HL-60 (cell line): ENCODE results near the gene GADD45A.

Experiments
- DNase-seq, 2 experiments: peaks; one replicate each; pipeline ENCODE4 v3.0.0-alpha.2; 2010 to 2020; ENCODE audit warnings: low read depth in 1 of 2, low spot score in 1 of 2
- H3K27ac ChIP-seq: fragments of 250-450 bp; sonication (Bioruptor Pico); replicated peaks from 2 replicates; pipeline ENCODE4 v1.5.1; 2020; ENCODE audit warnings: mild to moderate bottlenecking, moderate library complexity
- H3K27me3 ChIP-seq: fragments of 250-450 bp; sonication (Bioruptor Pico); 2 replicates; pipeline ENCODE4 v1.5.1; 2021; ENCODE audit warnings: mild to moderate bottlenecking, moderate library complexity; ENCODE audit not compliant: insufficient read depth, poor library complexity, severe bottlenecking
- H3K4me3 ChIP-seq: replicated peaks from 2 replicates; pipeline ENCODE4 v1.5.1; 2011; ENCODE audit warnings: mild to moderate bottlenecking, control low read depth, low read length; ENCODE audit not compliant: insufficient read depth
- GABPA ChIP-seq: IDR thresholded peaks from 2 replicates; pipeline ENCODE4 v1.6.1; 2012; ENCODE audit warnings: low read depth
- POLR2AphosphoS5 ChIP-seq: IDR thresholded peaks from 2 replicates; pipeline ENCODE4 v1.6.1; 2012; ENCODE audit warnings: low read depth
- SPI1 ChIP-seq: IDR thresholded peaks from 2 replicates; pipeline ENCODE4 v1.6.1; 2012; ENCODE audit warnings: low read depth, mild to moderate bottlenecking, borderline replicate concordance
- TF ChIP-seq, protein P1 (sequence below): IDR thresholded peaks from one replicate; pipeline ENCODE4 v1.5.1; 2011; ENCODE audit warnings: low read length, control low read depth, inconsistent platforms; ENCODE audit not compliant: insufficient read depth
- TF ChIP-seq, protein P2 (sequence below): IDR thresholded peaks from 2 replicates; pipeline ENCODE4 v1.6.1; 2012; ENCODE audit warnings: low read depth; ENCODE audit not compliant: insufficient replicate concordance

The GADD45A gene

GRCh38 chr1:67719329-67720196 lies 34.6 kb downstream of the GADD45A start:
- no peak overlapping the region for H3K27ac ChIP-seq
- TF ChIP-seq GABPA = no peak
- no peak for DNase-seq

GRCh38 chr1:67721112-67721511 lies 36.1 kb downstream of the GADD45A start:
- Histone ChIP-seq H3K4me3 (no peak overlapping the region), H3K27me3 (no peaks in the 10 kb centered on the region), H3K27ac (no peak overlapping the region)
- DNase-seq = no peak
- TF ChIP-seq GABPA (no peak), SPI1 (no peak), POLR2AphosphoS5 (no peak)
- TF ChIP-seq, protein P1, sequence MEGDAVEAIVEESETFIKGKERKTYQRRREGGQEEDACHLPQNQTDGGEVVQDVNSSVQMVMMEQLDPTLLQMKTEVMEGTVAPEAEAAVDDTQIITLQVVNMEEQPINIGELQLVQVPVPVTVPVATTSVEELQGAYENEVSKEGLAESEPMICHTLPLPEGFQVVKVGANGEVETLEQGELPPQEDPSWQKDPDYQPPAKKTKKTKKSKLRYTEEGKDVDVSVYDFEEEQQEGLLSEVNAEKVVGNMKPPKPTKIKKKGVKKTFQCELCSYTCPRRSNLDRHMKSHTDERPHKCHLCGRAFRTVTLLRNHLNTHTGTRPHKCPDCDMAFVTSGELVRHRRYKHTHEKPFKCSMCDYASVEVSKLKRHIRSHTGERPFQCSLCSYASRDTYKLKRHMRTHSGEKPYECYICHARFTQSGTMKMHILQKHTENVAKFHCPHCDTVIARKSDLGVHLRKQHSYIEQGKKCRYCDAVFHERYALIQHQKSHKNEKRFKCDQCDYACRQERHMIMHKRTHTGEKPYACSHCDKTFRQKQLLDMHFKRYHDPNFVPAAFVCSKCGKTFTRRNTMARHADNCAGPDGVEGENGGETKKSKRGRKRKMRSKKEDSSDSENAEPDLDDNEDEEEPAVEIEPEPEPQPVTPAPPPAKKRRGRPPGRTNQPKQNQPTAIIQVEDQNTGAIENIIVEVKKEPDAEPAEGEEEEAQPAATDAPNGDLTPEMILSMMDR = no peak
- TF ChIP-seq, protein P2, sequence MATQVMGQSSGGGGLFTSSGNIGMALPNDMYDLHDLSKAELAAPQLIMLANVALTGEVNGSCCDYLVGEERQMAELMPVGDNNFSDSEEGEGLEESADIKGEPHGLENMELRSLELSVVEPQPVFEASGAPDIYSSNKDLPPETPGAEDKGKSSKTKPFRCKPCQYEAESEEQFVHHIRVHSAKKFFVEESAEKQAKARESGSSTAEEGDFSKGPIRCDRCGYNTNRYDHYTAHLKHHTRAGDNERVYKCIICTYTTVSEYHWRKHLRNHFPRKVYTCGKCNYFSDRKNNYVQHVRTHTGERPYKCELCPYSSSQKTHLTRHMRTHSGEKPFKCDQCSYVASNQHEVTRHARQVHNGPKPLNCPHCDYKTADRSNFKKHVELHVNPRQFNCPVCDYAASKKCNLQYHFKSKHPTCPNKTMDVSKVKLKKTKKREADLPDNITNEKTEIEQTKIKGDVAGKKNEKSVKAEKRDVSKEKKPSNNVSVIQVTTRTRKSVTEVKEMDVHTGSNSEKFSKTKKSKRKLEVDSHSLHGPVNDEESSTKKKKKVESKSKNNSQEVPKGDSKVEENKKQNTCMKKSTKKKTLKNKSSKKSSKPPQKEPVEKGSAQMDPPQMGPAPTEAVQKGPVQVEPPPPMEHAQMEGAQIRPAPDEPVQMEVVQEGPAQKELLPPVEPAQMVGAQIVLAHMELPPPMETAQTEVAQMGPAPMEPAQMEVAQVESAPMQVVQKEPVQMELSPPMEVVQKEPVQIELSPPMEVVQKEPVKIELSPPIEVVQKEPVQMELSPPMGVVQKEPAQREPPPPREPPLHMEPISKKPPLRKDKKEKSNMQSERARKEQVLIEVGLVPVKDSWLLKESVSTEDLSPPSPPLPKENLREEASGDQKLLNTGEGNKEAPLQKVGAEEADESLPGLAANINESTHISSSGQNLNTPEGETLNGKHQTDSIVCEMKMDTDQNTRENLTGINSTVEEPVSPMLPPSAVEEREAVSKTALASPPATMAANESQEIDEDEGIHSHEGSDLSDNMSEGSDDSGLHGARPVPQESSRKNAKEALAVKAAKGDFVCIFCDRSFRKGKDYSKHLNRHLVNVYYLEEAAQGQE = no peak

More at GRCh38 chr1:67719329-67720196, 34.6 kb downstream of the GADD45A start:
- no peaks in the 10 kb centered on the region for H3K27me3 ChIP-seq
- H3K4me3 ChIP-seq = no peak overlapping the region

- TF ChIP-seq SPI1 (no peak), GABPA (no peak), POLR2AphosphoS5 (no peak)
- TF ChIP-seq, protein P2 = no peak
- TF ChIP-seq, protein P1 = no peak
- no peak overlapping the region for H3K4me3 ChIP-seq
- no peaks in the 10 kb centered on the region for H3K27me3 ChIP-seq
- DNase-seq = no peak
- no peak overlapping the region for H3K27ac ChIP-seq
Observed at GRCh38 chr1:67721650-67722291, 36.8 kb downstream of the GADD45A start.

GRCh38 chr1:67722292-67722944 lies 37.4 kb downstream of the GADD45A start:
- DNase-seq = no peak
- Histone ChIP-seq H3K27ac (no peak overlapping the region), H3K27me3 (no peaks in the 10 kb centered on the region), H3K4me3 (no peak overlapping the region)
- no peak for TF ChIP-seq GABPA
- TF ChIP-seq, protein P1 = no peak
- TF ChIP-seq POLR2AphosphoS5 = no peak
- TF ChIP-seq, protein P2 = no peak
- TF ChIP-seq SPI1 = no peak
